Spleen (tissue), 7 donors: ENCODE data around the gene PMP22.

Experiments used
- CTCF ChIP-seq, 11 experiments: fragments of 200-600 bp in 7 of 11; fragments of 450-650 bp in 4 of 11; sonication (generic) in 4 of 11; IDR thresholded peaks in 8 of 11; conservative IDR thresholded peaks in 3 of 11; 1 replicate in 7 of 11; 2 replicates in 4 of 11; pipeline versions ENCODE4 v1.4.0 to v1.8.0; 2016 to 2021; ENCODE audit warnings: antibody characterized with exemption in 11 of 11, inconsistent platforms in 4 of 11, mild to moderate bottlenecking in 1 of 11
- POLR2A ChIP-seq, 3 donors: fragments of 450-650 bp; IDR thresholded peaks; one replicate each; pipeline ENCODE4 v1.5.1; 2017; ENCODE audit warnings: antibody characterized with exemption in 3 of 3, mild to moderate bottlenecking in 1 of 3
- donor health status: DM: no; HTN: no; CAD: no; lungs with moderate emphysema.
- donor health status: DM: no; HTN: no; CAD: no.
- donor health status: DM: no; HTN: no; CAD: no.

- TF ChIP-seq CTCF (IDR thresholded peaks at IDR 0.05 in 8 of 11, conservative IDR thresholded peaks at IDR 0.05 in 3 of 11) (no peak), POLR2A (IDR thresholded peaks at IDR 0.05) (no peak)
Measured at GRCh38 chr17:15249487-15249886, 15.6 kb downstream of the PMP22 start.
